ENCODE results near the gene NEAT1.
A peak's percentile ranks its signal among the peaks of the same experiment; 100 is the strongest.
"Not testable (repeated sequence)": the region's sequence is repeated elsewhere in the genome, so short reads cannot be mapped to it uniquely, and the experiment has no call there.

The NEAT1 gene

GRCh38 chr11:65445604-65446445 lies 23.2 kb downstream of the NEAT1 start:
- H3K27me3 Mint-ChIP-seq: peaks cover under 1% of the 10 kb centered on the region

GRCh38 chr11:65446446-65447277 lies 24.1 kb downstream of the NEAT1 start:
- intact Hi-C loops (cut with micrococcal nuclease): no loop called here
- Mint-ChIP-seq H3K27me3 (peaks cover 2% of the 10 kb centered on the region), H3K9me3 (no peaks in the 10 kb centered on the region), H3K27ac (peak overlapping the region; percentile 77), H3K36me3 (ENCODE audit: low read depth) (peaks cover 57% of the 10 kb centered on the region), H3K4me3 (no peak overlapping the region), H3K4me1 (ENCODE audit: low read depth) (peaks cover 46% of the 10 kb centered on the region)

More at GRCh38 chr11:65445604-65446445, 23.2 kb downstream of the NEAT1 start:
- intact Hi-C loops (cut with micrococcal nuclease): no loop called here
- peaks cover 50% of the 10 kb centered on the region for H3K4me1 Mint-ChIP-seq (ENCODE audit: low read depth)
- no peak overlapping the region for H3K4me3 Mint-ChIP-seq
- H3K36me3 Mint-ChIP-seq (ENCODE audit: low read depth): peaks cover 64% of the 10 kb centered on the region
- H3K9me3 Mint-ChIP-seq: no peaks in the 10 kb centered on the region
- H3K27ac Mint-ChIP-seq: peak overlapping the region; percentile 77

GRCh38 chr11:65448074-65448417 lies 25.4 kb downstream of the NEAT1 start:
- peaks cover 43% of the 10 kb centered on the region for H3K36me3 Mint-ChIP-seq (ENCODE audit: low read depth)
- intact Hi-C loops (cut with micrococcal nuclease): no loop called here
- peaks cover 2% of the 10 kb centered on the region for H3K27me3 Mint-ChIP-seq
- no peak overlapping the region for H3K4me3 Mint-ChIP-seq
- peaks cover 42% of the 10 kb centered on the region for H3K4me1 Mint-ChIP-seq (ENCODE audit: low read depth)
- H3K9me3 Mint-ChIP-seq: no peaks in the 10 kb centered on the region
- peak overlapping the region; percentile 34 for H3K27ac Mint-ChIP-seq

- peaks cover 38% of the 10 kb centered on the region for H3K36me3 Mint-ChIP-seq (ENCODE audit: low read depth)
- peaks cover 2% of the 10 kb centered on the region for H3K27me3 Mint-ChIP-seq
- intact Hi-C loops (cut with micrococcal nuclease): no loop called here
- no peak overlapping the region for H3K4me3 Mint-ChIP-seq
- H3K4me1 Mint-ChIP-seq (ENCODE audit: low read depth): peaks cover 42% of the 10 kb centered on the region
- H3K27ac Mint-ChIP-seq: peak overlapping the region; percentile 34
- no peaks in the 10 kb centered on the region for H3K9me3 Mint-ChIP-seq
These were observed 26.0 kb downstream of the NEAT1 start for GRCh38 chr11:65448418-65449105.

- peak overlapping the region; percentile 63 for H3K27ac Mint-ChIP-seq
- H3K9me3 Mint-ChIP-seq; H3K27me3 Mint-ChIP-seq; H3K4me3 Mint-ChIP-seq; intact Hi-C loops (cut with micrococcal nuclease): not testable (repeated sequence)
- H3K36me3 Mint-ChIP-seq (ENCODE audit: low read depth): peaks cover 11% of the 10 kb centered on the region
- H3K4me1 Mint-ChIP-seq (ENCODE audit: low read depth): peaks cover 44% of the 10 kb centered on the region
These were observed 28.7 kb downstream of the NEAT1 start for GRCh38 chr11:65451301-65451700.

- H3K27ac Mint-ChIP-seq: peak overlapping the region; percentile 66
- not testable (repeated sequence) for H3K9me3 Mint-ChIP-seq, H3K4me3 Mint-ChIP-seq
These were observed 29.7 kb downstream of the NEAT1 start for GRCh38 chr11:65452259-65452658.

GRCh38 chr11:65452806-65453490 lies 30.4 kb downstream of the NEAT1 start:
- H3K4me1 Mint-ChIP-seq (ENCODE audit: low read depth): peaks cover 37% of the 10 kb centered on the region
- H3K4me3 Mint-ChIP-seq: no peak overlapping the region
- no peaks in the 10 kb centered on the region for H3K9me3 Mint-ChIP-seq
- H3K36me3 Mint-ChIP-seq (ENCODE audit: low read depth): no peaks in the 10 kb centered on the region
- peak overlapping the region; percentile 66 for H3K27ac Mint-ChIP-seq
- peaks cover 2% of the 10 kb centered on the region for H3K27me3 Mint-ChIP-seq
- intact Hi-C loops (cut with micrococcal nuclease): no loop called here

More at GRCh38 chr11:65452259-65452658, 29.7 kb downstream of the NEAT1 start:
- H3K36me3 Mint-ChIP-seq (ENCODE audit: low read depth); H3K27me3 Mint-ChIP-seq; intact Hi-C loops (cut with micrococcal nuclease): not testable (repeated sequence)
- peaks cover 38% of the 10 kb centered on the region for H3K4me1 Mint-ChIP-seq (ENCODE audit: low read depth)

- Mint-ChIP-seq H3K9me3 (no peaks in the 10 kb centered on the region), H3K4me3 (peak overlapping the region; percentile 97), H3K27ac (peak overlapping the region; percentile 92), H3K36me3 (ENCODE audit: low read depth) (no peaks in the 10 kb centered on the region), H3K4me1 (ENCODE audit: low read depth) (peaks cover 39% of the 10 kb centered on the region), H3K27me3 (peaks cover 2% of the 10 kb centered on the region)
- intact Hi-C loops (cut with micrococcal nuclease): no loop called here
These were observed 31.7 kb downstream of the NEAT1 start for GRCh38 chr11:65454311-65454695.

GRCh38 chr11:65454696-65455456 lies 32.3 kb downstream of the NEAT1 start:
- intact Hi-C loops (cut with micrococcal nuclease): no loop called here
- Mint-ChIP-seq H3K9me3 (no peaks in the 10 kb centered on the region), H3K36me3 (ENCODE audit: low read depth) (no peaks in the 10 kb centered on the region), H3K4me1 (ENCODE audit: low read depth) (peaks cover 43% of the 10 kb centered on the region), H3K27ac (peak overlapping the region; percentile 92), H3K27me3 (peaks cover 2% of the 10 kb centered on the region), H3K4me3 (peak overlapping the region; percentile 97)

- Mint-ChIP-seq H3K36me3 (ENCODE audit: low read depth) (no peaks in the 10 kb centered on the region), H3K27me3 (peaks cover 3% of the 10 kb centered on the region), H3K4me3 (no peak overlapping the region), H3K4me1 (ENCODE audit: low read depth) (peaks cover 38% of the 10 kb centered on the region), H3K27ac (no peak overlapping the region), H3K9me3 (no peaks in the 10 kb centered on the region)
- intact Hi-C loops (cut with micrococcal nuclease): no loop called here
These were observed 33.8 kb downstream of the NEAT1 start for GRCh38 chr11:65456418-65456817.

GRCh38 chr11:65459552-65459951 lies 37.0 kb downstream of the NEAT1 start:
- no peak overlapping the region for H3K4me3 Mint-ChIP-seq
- intact Hi-C loops (cut with micrococcal nuclease): no loop called here
- H3K27ac Mint-ChIP-seq: no peak overlapping the region
- peaks cover 3% of the 10 kb centered on the region for H3K27me3 Mint-ChIP-seq
- peaks cover 23% of the 10 kb centered on the region for H3K4me1 Mint-ChIP-seq (ENCODE audit: low read depth)
- H3K36me3 Mint-ChIP-seq (ENCODE audit: low read depth): no peaks in the 10 kb centered on the region
- no peaks in the 10 kb centered on the region for H3K9me3 Mint-ChIP-seq

- not testable (repeated sequence) for H3K36me3 Mint-ChIP-seq (ENCODE audit: low read depth); H3K4me1 Mint-ChIP-seq (ENCODE audit: low read depth); H3K27me3 Mint-ChIP-seq; H3K9me3 Mint-ChIP-seq; H3K27ac Mint-ChIP-seq; H3K4me3 Mint-ChIP-seq
- intact Hi-C loops (cut with micrococcal nuclease): loop anchor here (10.0 kb wide), 1 partner anchor 101 kb away; no protein-coding TSS in a partner anchor
These were observed 42.9 kb downstream of the NEAT1 start for GRCh38 chr11:65465471-65465870.

- peaks cover 19% of the 10 kb centered on the region for H3K4me1 Mint-ChIP-seq (ENCODE audit: low read depth)
- H3K27me3 Mint-ChIP-seq; H3K9me3 Mint-ChIP-seq; H3K4me3 Mint-ChIP-seq; H3K36me3 Mint-ChIP-seq (ENCODE audit: low read depth); H3K27ac Mint-ChIP-seq: not testable (repeated sequence)
- intact Hi-C loops (cut with micrococcal nuclease): loop anchor here (10.0 kb wide), 1 partner anchor 103 kb away; no protein-coding TSS in a partner anchor
These were observed 44.7 kb downstream of the NEAT1 start for GRCh38 chr11:65467306-65467705.

All from dendritic cell treated with granulocyte-macrophage colony-stimulating factor and Interleukin-4, amounts not matched to agents 40 ng/mL and 50 ng/mL, for 4 days (primary cell).